ENCODE results near the gene C3orf22. TPM values are rescaled to one million over a fixed set of nuclear protein-coding genes. Genes with fewer than 3 reads are reported as not detected.
A peak's percentile ranks its signal among the peaks of the same experiment; 100 is the strongest.

The C3orf22 gene
- total RNA-seq, 1 experiment from 2014 or later, result not detected

DNA sequence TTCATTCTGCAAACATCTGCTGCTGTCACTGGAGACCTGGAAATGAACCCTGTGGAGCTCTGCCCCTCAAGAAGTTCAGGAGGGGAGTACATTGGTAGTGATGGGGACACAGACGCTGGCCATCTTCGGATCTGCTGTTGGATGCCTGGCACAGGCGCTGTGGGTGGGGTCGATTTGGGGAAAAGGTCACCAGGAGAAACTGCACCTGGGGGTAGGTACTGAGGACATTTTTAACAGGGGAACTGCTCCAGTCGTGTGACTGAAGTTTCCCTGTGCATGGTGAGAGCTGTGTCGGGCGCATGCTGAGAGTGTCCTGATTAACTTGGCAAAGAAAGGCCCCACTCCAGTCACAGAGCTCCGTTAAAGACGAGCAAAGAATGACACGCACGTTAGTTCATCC, 44.6 kb downstream of the C3orf22 start:
- no peak for DNase-seq (ENCODE audit: low read depth)

DNA sequence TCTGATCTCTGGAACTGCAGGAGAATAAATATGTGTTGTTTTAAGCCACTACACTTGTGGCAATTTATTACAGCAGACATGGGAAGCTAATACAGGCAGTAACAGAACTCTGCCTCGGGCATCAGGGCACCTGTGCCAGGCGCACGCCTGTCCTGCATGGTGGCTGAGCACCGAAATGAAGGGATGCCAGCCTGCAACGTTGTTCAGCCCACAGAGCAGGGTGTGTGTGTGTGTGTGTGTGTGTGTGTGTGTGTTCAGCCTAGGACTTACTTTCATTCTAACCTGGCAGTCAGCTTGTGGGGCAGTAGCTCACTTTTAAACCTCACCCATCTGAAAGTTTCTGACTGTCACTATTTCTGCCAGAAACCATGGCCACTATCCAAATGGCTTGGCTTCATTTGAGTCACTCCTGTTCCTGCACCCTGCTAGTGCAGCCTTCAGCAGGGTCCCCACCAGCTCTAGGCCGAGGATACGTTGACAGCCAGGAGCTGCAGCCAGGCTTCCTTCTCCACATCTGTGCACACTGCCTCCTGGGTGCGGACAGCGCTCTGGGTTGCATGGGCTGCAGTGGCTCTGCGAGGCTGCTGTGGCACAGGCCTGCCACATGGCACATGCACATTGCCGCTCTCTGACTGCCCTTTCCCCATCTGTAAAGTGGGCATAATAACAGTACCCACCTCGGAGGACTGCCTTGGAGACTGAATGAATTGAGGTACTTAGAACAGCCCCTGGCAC, 45.6 kb downstream of the C3orf22 start:
- DNase-seq (ENCODE audit: low read depth), result no peak

DNA sequence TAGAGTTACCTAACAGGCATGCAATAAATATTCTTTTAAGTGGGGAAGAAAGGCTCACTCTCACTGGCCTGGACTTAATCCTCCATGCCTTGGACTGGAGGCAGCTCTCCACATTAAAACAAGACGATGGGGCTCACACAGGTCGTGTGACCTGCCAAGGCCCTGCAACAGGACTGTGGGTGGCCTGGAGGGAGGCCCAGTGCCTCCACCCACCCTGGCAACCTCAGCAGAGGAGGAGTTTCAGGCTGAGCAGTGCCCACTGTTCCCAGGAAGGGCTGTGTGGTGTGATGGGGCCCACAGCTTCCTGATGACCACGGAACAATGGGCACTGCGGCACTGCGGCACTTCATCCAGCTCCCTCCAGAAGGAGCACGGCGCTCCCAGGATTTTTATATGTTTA, 46.7 kb downstream of the C3orf22 start:
- DNase-seq (ENCODE audit: low read depth), result no peak

DNA sequence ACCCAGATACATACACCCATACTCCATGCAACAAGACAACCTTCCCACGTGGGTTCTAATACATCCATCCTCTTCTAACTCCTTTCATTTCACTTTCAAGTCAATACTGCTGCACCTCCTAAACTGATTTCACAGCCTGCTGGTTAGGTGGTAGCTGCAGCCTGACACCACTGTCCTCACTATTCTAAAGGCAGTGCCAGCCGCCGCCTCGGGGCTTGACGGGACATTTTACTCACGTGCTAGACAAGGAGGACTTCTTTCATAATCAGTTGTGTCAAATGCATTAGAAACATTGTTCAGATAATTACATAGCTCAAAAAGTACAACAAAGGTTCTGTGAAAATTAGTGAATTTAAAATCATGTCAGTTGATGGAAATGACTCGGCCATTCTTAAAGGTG, 47.4 kb downstream of the C3orf22 start:
- DNase-seq (ENCODE audit: low read depth), result no peak

DNA sequence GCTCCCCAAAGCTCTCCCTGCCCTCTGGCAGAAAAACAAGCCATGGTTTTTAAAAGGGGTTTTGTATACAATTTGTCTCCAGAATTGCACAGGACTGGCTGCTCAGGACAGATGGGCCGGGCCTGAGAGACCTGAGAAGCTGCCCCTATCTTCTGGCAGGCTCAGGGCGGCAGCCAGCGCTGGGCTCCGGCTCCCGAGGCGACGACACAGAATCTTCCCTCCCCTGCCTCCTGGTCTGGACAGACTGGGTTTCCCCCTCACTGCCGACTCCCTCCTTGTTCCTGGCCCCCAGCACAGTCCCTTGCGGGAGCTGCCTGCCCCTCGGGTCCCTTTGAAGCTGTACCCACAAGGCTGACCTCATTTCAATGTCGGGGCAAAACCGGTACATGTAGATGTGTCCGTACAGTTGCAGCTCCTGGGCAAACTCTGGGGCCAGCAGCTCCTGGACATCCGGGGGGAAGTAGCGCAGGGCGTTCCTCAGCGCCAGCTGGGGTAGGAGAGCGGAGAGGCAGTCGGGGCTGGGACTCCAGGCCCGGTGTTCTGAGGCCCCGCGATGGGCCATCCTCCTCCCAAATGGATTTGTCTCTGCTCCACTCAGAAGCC, 48.3 kb downstream of the C3orf22 start:
- no peak for DNase-seq (ENCODE audit: low read depth)

DNA sequence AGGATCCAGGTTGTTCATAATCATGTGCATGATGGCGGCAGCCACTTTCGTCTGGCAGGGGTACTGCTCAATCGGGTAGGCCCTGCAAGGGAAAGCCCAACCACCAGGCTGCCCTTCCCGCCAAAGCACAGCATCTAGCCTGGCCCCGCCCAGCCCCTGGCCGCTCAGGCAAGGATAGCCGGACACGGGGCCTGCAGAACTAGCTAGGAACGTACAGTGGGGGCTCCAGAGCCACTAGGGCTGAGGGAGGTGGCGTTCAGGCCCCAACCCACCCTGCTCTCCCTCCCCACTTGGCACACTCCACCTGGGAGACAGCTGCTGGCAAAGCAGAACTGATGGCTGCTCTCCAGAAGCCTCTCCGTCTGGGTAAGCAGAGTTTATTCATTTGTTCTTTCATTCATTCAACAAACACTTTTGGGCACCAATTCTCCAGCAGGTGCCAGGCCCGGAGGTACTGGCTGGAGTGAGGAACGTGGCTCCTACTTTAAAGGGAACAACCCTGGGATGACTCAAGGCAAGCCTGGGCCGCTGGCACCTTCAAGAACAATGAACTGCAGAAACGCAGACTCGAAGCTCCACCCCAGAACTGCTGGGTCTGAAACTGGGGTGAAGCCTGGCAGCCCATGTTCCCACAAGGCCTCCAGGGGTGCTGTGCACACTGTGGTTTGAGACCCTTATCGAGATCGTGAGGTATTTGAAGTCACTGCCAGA, 49.0 kb downstream of the C3orf22 start:
- DNase-seq (ENCODE audit: low read depth), result no peak

DNA sequence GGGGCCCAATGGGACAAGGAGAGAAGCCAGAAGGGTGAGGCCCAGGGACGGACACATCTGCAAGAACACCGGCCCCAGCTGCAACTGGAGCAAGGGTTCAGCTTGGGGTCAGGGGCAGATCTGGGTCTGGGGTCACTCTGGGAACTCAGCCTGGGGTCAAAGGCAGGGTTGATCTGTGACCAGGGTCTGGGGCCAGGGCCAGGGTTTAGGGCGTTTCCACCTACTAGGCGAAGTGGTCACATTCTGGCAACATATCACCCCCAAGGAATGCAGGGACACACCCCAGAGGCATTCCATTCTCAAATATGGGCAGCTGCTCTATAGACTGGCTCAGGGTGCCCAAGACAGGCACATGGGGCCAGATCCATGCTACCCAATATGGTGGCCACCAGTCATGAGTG, 50.2 kb downstream of the C3orf22 start:
- DNase-seq (ENCODE audit: low read depth), result peak; percentile 54

DNA sequence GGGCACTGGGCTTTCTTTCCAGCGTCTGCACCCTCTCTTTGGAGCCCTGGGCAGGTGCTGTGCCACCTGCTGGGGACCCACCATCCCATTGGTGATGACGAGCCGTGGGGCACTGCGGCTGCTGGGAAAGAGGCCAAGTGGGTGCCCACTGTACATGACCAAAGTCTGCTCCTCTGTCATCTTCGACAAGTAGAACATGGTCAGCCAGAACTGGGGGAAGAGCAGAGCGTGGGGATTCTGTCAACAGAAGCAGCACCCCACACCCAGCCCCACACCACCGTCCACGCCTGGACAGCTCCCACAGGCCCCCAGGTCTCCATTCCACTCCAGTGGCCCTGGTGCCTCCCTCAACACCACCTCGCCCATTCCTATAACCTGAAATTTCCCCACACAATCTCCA, 50.8 kb downstream of the C3orf22 start:
- no peak for DNase-seq (ENCODE audit: low read depth)

DNA sequence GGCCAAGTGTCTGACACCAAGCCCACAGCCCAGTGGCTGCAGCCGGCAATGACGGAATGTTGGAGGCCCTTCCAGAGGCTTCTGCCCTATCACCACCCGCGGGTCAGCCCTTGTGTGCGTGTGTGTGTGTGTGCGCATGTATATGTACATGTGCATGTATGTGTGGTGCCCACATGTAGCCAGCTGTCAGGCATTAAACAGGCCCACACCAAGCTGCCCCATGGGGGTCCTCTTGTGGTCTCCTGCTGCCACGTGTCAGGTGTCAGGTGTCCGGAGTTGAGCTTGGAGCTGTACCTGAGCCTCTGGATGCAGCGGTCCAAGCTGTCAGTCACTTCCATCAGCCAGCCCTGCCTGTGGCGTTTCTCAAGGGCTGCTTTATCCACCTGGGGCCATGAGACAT, 55.0 kb downstream of the C3orf22 start:
- no peak for DNase-seq (ENCODE audit: low read depth)

DNA sequence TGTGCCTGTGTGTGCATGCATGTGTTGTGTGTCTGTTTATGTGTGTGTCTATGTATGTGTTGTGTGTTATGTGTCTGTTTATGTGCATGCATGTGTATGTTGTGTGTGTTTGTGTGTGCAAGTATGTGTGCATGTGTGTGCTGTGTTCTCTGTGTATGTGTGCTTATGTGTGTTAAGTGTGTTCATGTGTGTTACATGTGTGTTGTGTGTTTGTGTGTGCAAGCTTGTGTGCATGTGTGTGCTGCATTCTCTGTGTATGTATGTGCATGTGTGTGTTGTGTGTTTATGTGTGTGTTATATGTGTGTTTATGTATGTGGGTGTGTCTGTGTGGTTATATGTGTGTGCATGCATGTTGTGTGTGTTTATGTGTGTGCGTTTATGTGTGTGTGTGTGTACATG, 56.1 kb downstream of the C3orf22 start:
- no peak for DNase-seq (ENCODE audit: low read depth)

DNA sequence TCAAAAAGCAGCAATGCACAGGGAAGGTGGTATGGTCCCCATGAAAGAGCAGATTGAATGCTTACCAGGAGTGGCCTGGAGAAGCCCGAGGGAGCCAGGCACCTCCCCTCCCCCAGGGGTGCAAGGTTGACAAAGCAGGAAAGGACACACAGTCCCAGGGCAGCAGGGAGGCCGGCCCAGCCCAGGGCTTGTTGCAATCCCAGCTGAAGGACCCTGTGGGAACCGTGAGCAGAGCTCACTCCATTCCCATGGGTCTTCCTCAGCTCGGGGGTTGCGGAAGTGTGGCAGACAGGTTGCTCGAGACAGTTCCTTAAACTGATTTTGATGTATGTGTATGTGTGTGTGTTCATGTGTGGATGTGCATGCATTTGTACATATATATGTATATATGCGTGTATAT, 57.0 kb downstream of the C3orf22 start:
- DNase-seq (ENCODE audit: low read depth), result no peak

DNA sequence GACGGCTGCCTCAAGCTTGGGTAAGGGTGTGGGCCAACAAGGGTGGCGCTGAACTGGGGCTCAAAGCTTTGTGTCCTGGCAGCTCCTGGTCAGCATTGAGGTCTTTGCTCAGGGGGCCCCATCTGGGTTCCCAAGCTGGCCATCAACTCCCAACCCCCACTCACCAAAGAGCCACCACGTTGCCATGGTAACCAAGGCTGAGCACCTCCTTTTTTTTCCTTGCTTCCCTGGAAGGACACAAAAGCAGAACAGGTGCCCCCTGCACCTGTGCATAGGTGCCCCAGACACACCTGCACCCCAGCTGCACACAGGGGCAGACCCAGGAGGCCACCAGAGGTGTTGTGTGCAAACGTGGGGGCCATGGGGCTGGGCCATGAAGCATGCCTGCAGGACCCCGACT, 57.7 kb downstream of the C3orf22 start:
- no peak for DNase-seq (ENCODE audit: low read depth)

DNA sequence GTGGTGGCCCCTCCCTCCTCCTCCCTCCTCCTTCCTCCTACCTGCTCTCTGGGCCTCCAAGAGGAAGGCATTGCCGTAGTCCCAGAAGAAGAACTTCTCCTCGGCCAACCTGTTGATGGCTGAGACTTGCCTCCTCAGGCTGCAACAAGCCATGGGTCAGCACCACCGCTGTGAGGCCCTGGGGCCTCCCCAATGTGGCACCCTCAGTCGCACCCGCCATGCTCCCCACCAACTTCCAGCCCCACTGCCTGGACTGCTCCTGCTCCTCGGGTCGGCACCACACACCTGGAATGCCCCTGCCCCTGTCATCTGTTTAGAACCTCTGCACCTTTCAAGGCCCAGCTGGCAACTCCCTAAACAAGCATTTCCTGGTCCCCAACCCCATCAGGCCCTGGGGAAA, 58.7 kb downstream of the C3orf22 start:
- DNase-seq (ENCODE audit: low read depth), result no peak

Other genes starting within 250 kb of the C3orf22 start
- gene KLF15, start 201.5 kb downstream of the C3orf22 start, total RNA-seq (2014; rRNA removed; shearing (Covaris generic)), result 0.06 and 1.5 TPM in 2 replicates
- not detected in 2 replicates for gene CFAP100, start 164.0 kb downstream of the C3orf22 start, total RNA-seq (2014; rRNA removed; shearing (Covaris generic))
- gene ZXDC, start 83.0 kb downstream of the C3orf22 start, total RNA-seq (2014; rRNA removed; shearing (Covaris generic)), result 8.7 and 10.0 TPM in 2 replicates
- not detected in 2 replicates for gene UROC1, start 41.2 kb downstream of the C3orf22 start, total RNA-seq (2014; rRNA removed; shearing (Covaris generic))
- not detected in 2 replicates for gene CHST13, start 34.8 kb downstream of the C3orf22 start, total RNA-seq (2014; rRNA removed; shearing (Covaris generic))
- gene TXNRD3, start 96.2 kb upstream of the C3orf22 start, total RNA-seq (2014; rRNA removed; shearing (Covaris generic)), result 4.6 and 7.3 TPM in 2 replicates
- 14.8 and 19.8 TPM in 2 replicates for gene CHCHD6, start 145.3 kb upstream of the C3orf22 start, total RNA-seq (2014; rRNA removed; shearing (Covaris generic))